Neural cell (in vitro differentiated cells): Measurements from ENCODE around the gene CNIH1.

ENCODE experiments used
- EZH2 ChIP-seq: fragments of 200-600, 300-800 bp; shearing (Covaris generic), sonication (generic); IDR thresholded peaks from 2 replicates; pipeline ENCODE4 v1.6.1; 2014; ENCODE audit warnings: antibody characterized with exemption, low read length, borderline replicate concordance, mild to moderate bottlenecking; ENCODE audit not compliant: insufficient read depth, poor library complexity, severe bottlenecking
- MXI1 ChIP-seq: fragments of 450-650 bp; conservative IDR thresholded peaks from 2 replicates; pipeline ENCODE4 v1.6.1; 2014; ENCODE audit warnings: antibody characterized with exemption, mild to moderate bottlenecking; ENCODE audit not compliant: poor library complexity, severe bottlenecking
- POLR2AphosphoS5 ChIP-seq: IDR thresholded peaks from 2 replicates; pipeline ENCODE4 v1.6.1; 2012
- SMC3 ChIP-seq: fragments of 450-650 bp; conservative IDR thresholded peaks from 2 replicates; pipeline ENCODE4 v1.6.1; 2014; ENCODE audit warnings: antibody characterized with exemption, mild to moderate bottlenecking, moderate library complexity; ENCODE audit not compliant: poor library complexity
- TF ChIP-seq, protein P1 (sequence below): fragments of 450-650 bp; IDR thresholded peaks from 2 replicates; pipeline ENCODE4 v1.5.1; 2014; ENCODE audit warnings: antibody characterized with exemption, mild to moderate bottlenecking, moderate library complexity; ENCODE audit not compliant: poor library complexity, severe bottlenecking

DNA sequence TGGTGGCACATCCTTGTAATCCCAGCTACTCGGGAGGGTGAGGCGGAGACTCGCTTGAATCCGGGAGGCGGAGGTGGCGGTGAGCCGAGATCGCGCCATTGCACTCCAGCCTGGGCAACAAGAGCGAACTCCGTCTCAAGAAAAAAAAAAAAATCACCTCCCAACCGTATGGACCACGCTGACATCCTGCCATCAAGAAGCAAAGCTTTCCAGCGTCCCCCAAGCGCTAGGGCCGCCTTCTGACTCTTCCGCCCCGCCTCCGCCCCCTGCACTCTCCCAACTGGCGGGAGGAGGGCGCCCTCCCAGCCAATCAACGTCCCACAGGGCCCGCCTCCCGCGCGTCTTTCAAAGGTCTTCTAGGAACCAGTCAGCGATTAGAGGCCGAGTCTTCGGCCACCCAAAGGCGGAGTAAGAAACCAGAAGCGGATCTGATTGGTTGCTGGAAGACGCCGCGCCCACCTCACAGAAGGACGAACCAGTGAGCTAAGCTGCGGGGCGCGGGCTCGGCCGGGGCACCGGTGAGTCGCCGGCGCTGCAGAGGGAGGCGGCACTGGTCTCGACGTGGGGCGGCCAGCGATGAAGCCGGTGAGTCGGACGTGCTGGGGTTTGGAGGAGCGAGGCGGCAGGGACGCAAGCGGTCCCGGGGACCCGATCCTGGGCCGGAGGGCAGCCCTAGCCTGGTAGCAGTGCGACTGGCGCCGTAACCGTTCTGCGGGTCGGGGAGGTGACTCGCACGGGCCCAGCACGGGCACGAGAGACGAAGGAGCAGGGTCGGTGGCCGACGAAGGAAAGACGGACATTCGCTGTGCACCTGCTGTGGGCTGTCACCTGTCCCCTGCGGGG is 44.5 kb downstream of the CNIH1 start, which contains the start of gene CDKN3:
- TF ChIP-seq SMC3 (no peak), EZH2 (no peak), POLR2AphosphoS5 (peak; percentile 34), MXI1 (peak; percentile 80)
- TF ChIP-seq, protein P1, sequence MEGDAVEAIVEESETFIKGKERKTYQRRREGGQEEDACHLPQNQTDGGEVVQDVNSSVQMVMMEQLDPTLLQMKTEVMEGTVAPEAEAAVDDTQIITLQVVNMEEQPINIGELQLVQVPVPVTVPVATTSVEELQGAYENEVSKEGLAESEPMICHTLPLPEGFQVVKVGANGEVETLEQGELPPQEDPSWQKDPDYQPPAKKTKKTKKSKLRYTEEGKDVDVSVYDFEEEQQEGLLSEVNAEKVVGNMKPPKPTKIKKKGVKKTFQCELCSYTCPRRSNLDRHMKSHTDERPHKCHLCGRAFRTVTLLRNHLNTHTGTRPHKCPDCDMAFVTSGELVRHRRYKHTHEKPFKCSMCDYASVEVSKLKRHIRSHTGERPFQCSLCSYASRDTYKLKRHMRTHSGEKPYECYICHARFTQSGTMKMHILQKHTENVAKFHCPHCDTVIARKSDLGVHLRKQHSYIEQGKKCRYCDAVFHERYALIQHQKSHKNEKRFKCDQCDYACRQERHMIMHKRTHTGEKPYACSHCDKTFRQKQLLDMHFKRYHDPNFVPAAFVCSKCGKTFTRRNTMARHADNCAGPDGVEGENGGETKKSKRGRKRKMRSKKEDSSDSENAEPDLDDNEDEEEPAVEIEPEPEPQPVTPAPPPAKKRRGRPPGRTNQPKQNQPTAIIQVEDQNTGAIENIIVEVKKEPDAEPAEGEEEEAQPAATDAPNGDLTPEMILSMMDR = peak; percentile 81
